ENCODE measurements around the gene B3GLCT. TPM values are rescaled to one million over a fixed set of nuclear protein-coding genes. Genes with fewer than 3 reads are reported as not detected.

The B3GLCT gene
- total RNA-seq, 1 experiment from 2014 or later, result 1.7 TPM

- Mint-ChIP-seq H3K27me3 (ENCODE audit: insufficient read depth, unreplicated experiment) (no peaks in the 10 kb centered on the region), H3K4me1 (ENCODE audit: insufficient read depth, unreplicated experiment) (no peaks in the 10 kb centered on the region), H3K4me3 (ENCODE audit: unreplicated experiment) (no peak overlapping the region), H3K9me3 (ENCODE audit: unreplicated experiment) (no peaks in the 10 kb centered on the region), H3K36me3 (ENCODE audit: insufficient read depth, unreplicated experiment) (no peaks in the 10 kb centered on the region), H3K27ac (ENCODE audit: low read depth, unreplicated experiment) (no peak overlapping the region)
- TF ChIP-seq, protein P1, sequence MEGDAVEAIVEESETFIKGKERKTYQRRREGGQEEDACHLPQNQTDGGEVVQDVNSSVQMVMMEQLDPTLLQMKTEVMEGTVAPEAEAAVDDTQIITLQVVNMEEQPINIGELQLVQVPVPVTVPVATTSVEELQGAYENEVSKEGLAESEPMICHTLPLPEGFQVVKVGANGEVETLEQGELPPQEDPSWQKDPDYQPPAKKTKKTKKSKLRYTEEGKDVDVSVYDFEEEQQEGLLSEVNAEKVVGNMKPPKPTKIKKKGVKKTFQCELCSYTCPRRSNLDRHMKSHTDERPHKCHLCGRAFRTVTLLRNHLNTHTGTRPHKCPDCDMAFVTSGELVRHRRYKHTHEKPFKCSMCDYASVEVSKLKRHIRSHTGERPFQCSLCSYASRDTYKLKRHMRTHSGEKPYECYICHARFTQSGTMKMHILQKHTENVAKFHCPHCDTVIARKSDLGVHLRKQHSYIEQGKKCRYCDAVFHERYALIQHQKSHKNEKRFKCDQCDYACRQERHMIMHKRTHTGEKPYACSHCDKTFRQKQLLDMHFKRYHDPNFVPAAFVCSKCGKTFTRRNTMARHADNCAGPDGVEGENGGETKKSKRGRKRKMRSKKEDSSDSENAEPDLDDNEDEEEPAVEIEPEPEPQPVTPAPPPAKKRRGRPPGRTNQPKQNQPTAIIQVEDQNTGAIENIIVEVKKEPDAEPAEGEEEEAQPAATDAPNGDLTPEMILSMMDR (IDR thresholded peaks at IDR 0.05; ENCODE audit: unreplicated experiment), result no peak
- ChIA-PET CTCF (interaction anchor here (0.6 kb wide), 1 partner anchor 64 kb away, joined by 3 read pairs; no protein-coding TSS in a partner anchor), POLR2A (interaction anchor here (0.7 kb wide), 1 partner anchor 394 kb away, joined by 3 read pairs; no protein-coding TSS in a partner anchor)
- intact Hi-C loops (cut with micrococcal nuclease), result no loop called here
- BruUV-seq (replicated peaks), result no TSS peak
- no peak for DNase-seq (ENCODE audit: unreplicated experiment)
Observed at GRCh38 chr13:31320946-31321345, 121.2 kb downstream of the B3GLCT start.

DNA sequence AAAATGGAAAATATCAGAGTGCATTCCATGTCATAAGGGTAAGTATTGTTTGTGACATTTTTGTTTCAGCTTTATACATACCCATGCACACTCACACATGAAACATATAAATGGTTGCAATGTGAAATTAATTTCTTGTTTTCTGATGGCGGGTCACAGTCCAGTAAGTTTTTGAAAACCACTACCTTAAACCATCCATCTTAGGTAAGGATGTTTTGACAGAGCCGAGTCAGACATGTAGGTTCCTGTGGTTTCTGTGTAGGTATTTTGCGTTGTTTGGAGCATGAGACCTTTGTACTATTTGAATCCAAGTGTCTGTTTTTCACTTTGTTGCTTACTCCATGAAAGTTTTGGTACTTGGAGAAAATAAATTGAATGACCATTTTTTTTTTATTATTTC is 121.7 kb downstream of the B3GLCT start:
- TF ChIP-seq, protein P1 (IDR thresholded peaks at IDR 0.05; ENCODE audit: unreplicated experiment), result no peak
- Mint-ChIP-seq H3K27ac (ENCODE audit: low read depth, unreplicated experiment) (no peak overlapping the region), H3K4me1 (ENCODE audit: insufficient read depth, unreplicated experiment) (no peaks in the 10 kb centered on the region), H3K36me3 (ENCODE audit: insufficient read depth, unreplicated experiment) (no peaks in the 10 kb centered on the region), H3K4me3 (ENCODE audit: unreplicated experiment) (no peak overlapping the region), H3K9me3 (ENCODE audit: unreplicated experiment) (no peaks in the 10 kb centered on the region), H3K27me3 (ENCODE audit: insufficient read depth, unreplicated experiment) (no peaks in the 10 kb centered on the region)
- intact Hi-C loops (cut with micrococcal nuclease), result no loop called here
- BruUV-seq (replicated peaks), result no TSS peak
- CTCF ChIA-PET, result no interaction called here
- POLR2A ChIA-PET, result interaction anchor here (0.7 to 1.0 kb wide), 3 partner anchors 10 to 394 kb away, joined by 3 to 7 read pairs (median 3); no protein-coding TSS in a partner anchor
- DNase-seq (ENCODE audit: unreplicated experiment), result no peak

- Mint-ChIP-seq H3K4me1 (ENCODE audit: insufficient read depth, unreplicated experiment) (no peaks in the 10 kb centered on the region), H3K27me3 (ENCODE audit: insufficient read depth, unreplicated experiment) (no peaks in the 10 kb centered on the region), H3K36me3 (ENCODE audit: insufficient read depth, unreplicated experiment) (no peaks in the 10 kb centered on the region), H3K4me3 (ENCODE audit: unreplicated experiment) (no peak overlapping the region), H3K27ac (ENCODE audit: low read depth, unreplicated experiment) (no peak overlapping the region), H3K9me3 (ENCODE audit: unreplicated experiment) (no peaks in the 10 kb centered on the region)
- ChIA-PET POLR2A (interaction anchor here (0.5 to 1.0 kb wide), 3 partner anchors 11 to 205 kb away, joined by 3 to 7 read pairs (median 3); no protein-coding TSS in a partner anchor), CTCF (no interaction called here)
- intact Hi-C loops (cut with micrococcal nuclease), result no loop called here
- DNase-seq (ENCODE audit: unreplicated experiment), result peak; percentile 96
- BruUV-seq (replicated peaks), result no TSS peak
- TF ChIP-seq, protein P1 (IDR thresholded peaks at IDR 0.05; ENCODE audit: unreplicated experiment), result no peak
Observed at GRCh38 chr13:31322026-31322425, 122.3 kb downstream of the B3GLCT start.

DNA sequence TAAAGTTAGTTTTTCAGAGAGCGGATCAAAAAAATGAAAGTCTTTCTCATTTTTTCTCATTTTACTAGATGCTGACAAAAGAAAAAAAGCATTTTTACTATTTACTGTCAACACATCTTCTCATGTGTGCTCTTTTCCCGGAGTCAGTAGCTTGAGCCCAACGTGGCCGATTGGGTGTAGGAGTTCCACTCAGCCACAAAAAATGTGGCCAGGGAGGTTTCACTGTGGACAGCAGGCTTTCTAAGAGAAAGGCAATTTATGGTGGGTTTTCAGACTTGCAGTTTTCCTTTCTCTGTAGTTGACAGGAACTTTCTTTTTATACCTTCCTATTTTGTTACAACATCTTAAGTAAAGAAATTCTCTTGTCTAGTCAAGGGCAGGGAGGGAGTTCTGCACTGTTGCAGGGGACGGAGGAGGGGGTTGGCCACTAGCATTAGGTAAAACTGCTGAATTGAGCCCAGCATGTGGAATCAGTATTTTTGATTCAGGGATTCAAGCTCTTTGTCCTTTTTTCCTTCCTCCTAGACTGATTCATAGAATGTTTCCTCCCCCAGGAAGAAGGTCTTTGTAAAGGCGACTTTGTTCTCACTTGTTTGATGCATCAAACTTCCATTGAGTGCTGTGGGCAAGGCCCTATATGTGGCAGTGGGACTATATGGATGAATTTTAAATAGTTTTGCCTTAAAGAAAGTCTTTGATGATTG is 123.1 kb downstream of the B3GLCT start:
- H3K27ac Mint-ChIP-seq (ENCODE audit: low read depth, unreplicated experiment), result no peak overlapping the region
- intact Hi-C loops (cut with micrococcal nuclease), result no loop called here
- H3K27me3 Mint-ChIP-seq (ENCODE audit: insufficient read depth, unreplicated experiment), result no peaks in the 10 kb centered on the region
- no TSS peak for BruUV-seq (replicated peaks)
- TF ChIP-seq, protein P1 (IDR thresholded peaks at IDR 0.05; ENCODE audit: unreplicated experiment), result no peak
- H3K4me3 Mint-ChIP-seq (ENCODE audit: unreplicated experiment), result no peak overlapping the region
- POLR2A ChIA-PET, result interaction anchor here (0.5 kb wide), 1 partner anchor 26 kb away, joined by 3 read pairs; no protein-coding TSS in a partner anchor
- H3K9me3 Mint-ChIP-seq (ENCODE audit: unreplicated experiment), result no peaks in the 10 kb centered on the region
- no peaks in the 10 kb centered on the region for H3K4me1 Mint-ChIP-seq (ENCODE audit: insufficient read depth, unreplicated experiment)
- DNase-seq (ENCODE audit: unreplicated experiment), result no peak
- H3K36me3 Mint-ChIP-seq (ENCODE audit: insufficient read depth, unreplicated experiment), result no peaks in the 10 kb centered on the region
- CTCF ChIA-PET, result no interaction called here

Data from MCF 10A (cell line).